GM18868 (cell line): ENCODE results near the gene CTDP1.
"Not testable (repeated sequence)": the region's sequence is repeated elsewhere in the genome, so short reads cannot be mapped to it uniquely, and the experiment has no call there.

ENCODE experiments used
- ATAC-seq: cut with Tn5 transposase; IDR thresholded peaks from one replicate; pipeline ENCODE4 v1.9.1; 2021; ENCODE audit warnings: mild to moderate bottlenecking, moderate library complexity; ENCODE audit not compliant: unreplicated experiment

Gene CTDP1

GRCh38 chr18:79719478-79720358 lies 40.1 kb downstream of the CTDP1 start:
- not testable (repeated sequence) for ATAC-seq

GRCh38 chr18:79720359-79720733 lies 40.7 kb downstream of the CTDP1 start:
- no peak for ATAC-seq

- no peak for ATAC-seq
Measured at GRCh38 chr18:79723036-79723435, 43.4 kb downstream of the CTDP1 start.

- ATAC-seq: no peak
Measured at GRCh38 chr18:79723628-79724027, 44.0 kb downstream of the CTDP1 start.

- ATAC-seq: no peak
Measured at GRCh38 chr18:79724299-79725080, 44.9 kb downstream of the CTDP1 start.

- no peak for ATAC-seq
Measured at GRCh38 chr18:79725486-79725885, 45.9 kb downstream of the CTDP1 start.

- ATAC-seq: no peak
Measured at GRCh38 chr18:79726721-79727120, 47.1 kb downstream of the CTDP1 start.

GRCh38 chr18:79727211-79727610 lies 47.6 kb downstream of the CTDP1 start:
- ATAC-seq: no peak

- ATAC-seq: no peak
Measured at GRCh38 chr18:79728931-79729586, 49.5 kb downstream of the CTDP1 start.

GRCh38 chr18:79729611-79730010 lies 50.0 kb downstream of the CTDP1 start:
- ATAC-seq: no peak

GRCh38 chr18:79730804-79731203 lies 51.2 kb downstream of the CTDP1 start:
- ATAC-seq: no peak

- ATAC-seq: not testable (repeated sequence)
Measured at GRCh38 chr18:79731881-79732720, 52.5 kb downstream of the CTDP1 start.

- no peak for ATAC-seq
Measured at GRCh38 chr18:79732721-79733025, 53.1 kb downstream of the CTDP1 start.

GRCh38 chr18:79733135-79733701 lies 53.6 kb downstream of the CTDP1 start:
- ATAC-seq: no peak

GRCh38 chr18:79733986-79734770 lies 54.6 kb downstream of the CTDP1 start:
- no peak for ATAC-seq

- no peak for ATAC-seq
Measured at GRCh38 chr18:79735071-79735980, 55.7 kb downstream of the CTDP1 start.

GRCh38 chr18:79736230-79736629 lies 56.6 kb downstream of the CTDP1 start:
- ATAC-seq: no peak

- no peak for ATAC-seq
Measured at GRCh38 chr18:79736846-79737245, 57.2 kb downstream of the CTDP1 start.

- ATAC-seq: no peak
Measured at GRCh38 chr18:79737426-79737825, 57.8 kb downstream of the CTDP1 start.
